ENCODE results near the gene CD74.

Gene CD74

GRCh38 chr5:150358261-150359095 lies 54.2 kb downstream of the CD74 start:
- Histone ChIP-seq H4K20me1 (ENCODE audit: insufficient read depth) (no peaks in the 10 kb centered on the region), H3K4me3 (IDR thresholded peaks at IDR 0.05; ENCODE audit: insufficient read depth, low read depth, low read length) (no peak overlapping the region), H3K4me1 (ENCODE audit: low read depth, poor library complexity, severe bottlenecking) (peaks cover 6% of the 10 kb centered on the region), H3K36me3 (ENCODE audit: insufficient read depth) (no peaks in the 10 kb centered on the region), H3K79me2 (ENCODE audit: insufficient read depth, low read depth) (peaks cover 29% of the 10 kb centered on the region), H3K9ac (peak overlapping the region; percentile 91), H2AFZ (ENCODE audit: low read depth) (no peak overlapping the region), H3K4me2 (peak overlapping the region; percentile 71), H3K27me3 (ENCODE audit: insufficient read depth, low read depth) (no peaks in the 10 kb centered on the region), H3K27ac (peak overlapping the region; percentile 63)
- TF ChIP-seq, protein P1, sequence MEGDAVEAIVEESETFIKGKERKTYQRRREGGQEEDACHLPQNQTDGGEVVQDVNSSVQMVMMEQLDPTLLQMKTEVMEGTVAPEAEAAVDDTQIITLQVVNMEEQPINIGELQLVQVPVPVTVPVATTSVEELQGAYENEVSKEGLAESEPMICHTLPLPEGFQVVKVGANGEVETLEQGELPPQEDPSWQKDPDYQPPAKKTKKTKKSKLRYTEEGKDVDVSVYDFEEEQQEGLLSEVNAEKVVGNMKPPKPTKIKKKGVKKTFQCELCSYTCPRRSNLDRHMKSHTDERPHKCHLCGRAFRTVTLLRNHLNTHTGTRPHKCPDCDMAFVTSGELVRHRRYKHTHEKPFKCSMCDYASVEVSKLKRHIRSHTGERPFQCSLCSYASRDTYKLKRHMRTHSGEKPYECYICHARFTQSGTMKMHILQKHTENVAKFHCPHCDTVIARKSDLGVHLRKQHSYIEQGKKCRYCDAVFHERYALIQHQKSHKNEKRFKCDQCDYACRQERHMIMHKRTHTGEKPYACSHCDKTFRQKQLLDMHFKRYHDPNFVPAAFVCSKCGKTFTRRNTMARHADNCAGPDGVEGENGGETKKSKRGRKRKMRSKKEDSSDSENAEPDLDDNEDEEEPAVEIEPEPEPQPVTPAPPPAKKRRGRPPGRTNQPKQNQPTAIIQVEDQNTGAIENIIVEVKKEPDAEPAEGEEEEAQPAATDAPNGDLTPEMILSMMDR (conservative IDR thresholded peaks at IDR 0.05; ENCODE audit: low read depth, low read length), result no peak

DNA sequence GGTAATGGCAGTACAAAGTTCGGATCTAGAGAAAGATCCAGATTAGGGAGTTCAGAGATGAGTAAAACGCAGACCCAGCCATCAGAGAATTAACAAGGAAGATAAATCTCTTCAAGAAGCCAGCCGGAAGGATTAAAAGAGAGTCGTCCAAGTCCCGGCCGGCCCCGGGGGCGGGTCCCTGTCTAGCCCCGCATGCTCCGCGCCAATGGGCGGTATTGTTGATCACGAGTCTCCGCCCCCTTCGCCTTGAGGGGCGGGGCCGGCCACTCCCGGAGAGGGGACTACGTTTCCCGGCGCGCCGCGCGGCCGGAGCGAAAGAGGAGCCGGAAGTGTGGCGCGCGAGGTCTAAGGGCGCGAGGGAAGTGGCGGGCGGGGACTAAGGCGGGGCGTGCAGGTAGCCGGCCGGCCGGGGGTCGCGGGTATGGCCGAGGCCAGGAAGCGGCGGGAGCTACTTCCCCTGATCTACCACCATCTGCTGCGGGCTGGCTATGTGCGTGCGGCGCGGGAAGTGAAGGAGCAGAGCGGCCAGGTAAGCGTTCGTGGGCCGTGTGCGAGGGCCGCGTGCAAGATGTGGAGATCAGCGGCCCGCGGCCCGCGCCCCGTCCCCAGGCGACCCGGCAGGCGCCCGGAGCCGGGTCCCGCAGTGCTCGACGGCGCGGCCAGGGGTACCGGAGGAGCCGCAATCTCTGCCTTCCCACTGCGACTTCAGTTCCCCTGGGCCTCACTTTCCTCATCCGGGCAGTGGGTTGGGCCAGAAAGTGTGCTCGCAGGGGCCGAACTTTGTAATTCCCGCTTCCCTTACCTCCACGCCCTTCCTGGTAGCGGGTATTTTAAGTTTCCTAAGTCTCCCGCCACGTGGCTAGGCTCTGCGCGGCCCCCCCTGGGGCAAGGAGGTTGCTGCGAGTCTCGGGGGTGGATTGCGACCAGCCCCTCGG lies 55.1 kb downstream of the CD74 start, which contains the start of gene TCOF1:
TSS of gene TCOF1 (plus strand) at position 372 of the 935 bp plus-strand sequence. CDS start at position 422, 50 bp downstream.
- Histone ChIP-seq H2AFZ (ENCODE audit: low read depth) (peak within 1 kb of the TSS; percentile 73), H3K4me3 (IDR thresholded peaks at IDR 0.05; ENCODE audit: insufficient read depth, low read depth, low read length) (no peak within 1 kb of the TSS), H4K20me1 (ENCODE audit: insufficient read depth) (no peaks in the 10 kb centered on the region), H3K27ac (peak within 1 kb of the TSS; percentile 63), H3K36me3 (ENCODE audit: insufficient read depth) (no peaks in the 10 kb centered on the region), H3K79me2 (ENCODE audit: insufficient read depth, low read depth) (peaks cover 29% of the 10 kb centered on the region), H3K4me2 (peak within 1 kb of the TSS; percentile 91), H3K27me3 (ENCODE audit: insufficient read depth, low read depth) (no peaks in the 10 kb centered on the region), H3K4me1 (ENCODE audit: low read depth, poor library complexity, severe bottlenecking) (peaks cover 6% of the 10 kb centered on the region), H3K9ac (peak within 1 kb of the TSS; percentile 91)
- TF ChIP-seq, protein P1 (conservative IDR thresholded peaks at IDR 0.05; ENCODE audit: low read depth, low read length), result no peak

DNA sequence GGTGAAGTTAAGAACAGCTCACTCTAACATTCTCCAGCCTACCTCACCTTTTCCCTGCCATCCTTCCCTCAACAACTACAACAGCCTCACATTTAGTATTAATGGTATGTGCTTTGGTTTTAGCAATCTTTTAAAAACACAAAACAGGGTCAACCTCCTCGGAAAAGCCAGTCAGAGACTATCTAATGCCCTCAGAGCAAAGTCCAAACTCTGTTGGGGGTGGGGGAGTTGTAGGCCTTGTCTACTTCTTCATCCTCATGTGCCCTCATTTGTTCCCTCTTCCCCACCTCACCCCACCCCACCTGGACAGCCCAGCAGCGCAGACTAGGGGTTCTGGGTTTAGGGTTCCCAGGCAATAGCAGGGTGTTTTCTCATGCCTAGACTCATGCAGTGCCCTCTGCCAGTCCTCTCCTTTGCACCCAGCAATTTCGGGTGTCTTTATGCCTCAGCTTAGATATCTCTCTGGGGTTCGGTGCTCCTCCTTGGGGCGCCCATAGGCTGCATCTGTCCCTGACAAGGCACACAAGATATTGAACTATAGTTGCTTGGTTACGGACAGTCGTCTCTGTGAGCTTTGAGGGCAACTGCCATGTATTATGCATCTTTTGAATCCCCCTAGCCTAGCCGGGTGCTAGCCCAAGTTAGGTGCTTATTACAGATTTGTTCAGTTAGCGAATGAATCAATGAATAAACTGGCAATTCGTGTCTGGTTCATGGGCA lies 56.0 kb downstream of the CD74 start:
- H3K27ac ChIP-seq, result no peak overlapping the region

More for the DNA sequence above, 56.0 kb downstream of the CD74 start:
- Histone ChIP-seq H3K9ac (peak overlapping the region; percentile 91; the same call in 1 of the 2 replicates), H3K36me3 (ENCODE audit: insufficient read depth) (no peaks in the 10 kb centered on the region), H3K79me2 (ENCODE audit: insufficient read depth, low read depth) (peaks cover 29% of the 10 kb centered on the region), H4K20me1 (ENCODE audit: insufficient read depth) (no peaks in the 10 kb centered on the region), H3K4me3 (IDR thresholded peaks at IDR 0.05; ENCODE audit: insufficient read depth, low read depth, low read length) (no peak overlapping the region), H2AFZ (ENCODE audit: low read depth) (peak overlapping the region; percentile 73), H3K4me2 (peak overlapping the region; percentile 91), H3K27me3 (ENCODE audit: insufficient read depth, low read depth) (no peaks in the 10 kb centered on the region), H3K4me1 (ENCODE audit: low read depth, poor library complexity, severe bottlenecking) (peaks cover 6% of the 10 kb centered on the region)
- TF ChIP-seq, protein P1 (conservative IDR thresholded peaks at IDR 0.05; ENCODE audit: low read depth, low read length), result no peak

Data from KMS-11 (cell line).